Dendritic cell treated with granulocyte-macrophage colony-stimulating factor and Interleukin-4, amounts not matched to agents 40 ng/mL and 50 ng/mL, for 4 days (primary cell): ENCODE results near the gene PTPN20.

ENCODE experiments used
- H3K27ac Mint-ChIP-seq: one replicate; pipeline ENCODE4 v1.8.0; 2022; ENCODE audit warnings: mild to moderate bottlenecking, mixed read lengths
- H3K27me3 Mint-ChIP-seq: one replicate; pipeline ENCODE4 v1.8.0; 2022; ENCODE audit warnings: mild to moderate bottlenecking, mixed read lengths
- H3K36me3 Mint-ChIP-seq: one replicate; pipeline ENCODE4 v1.8.0; 2022; ENCODE audit warnings: low read depth, mixed read lengths
- H3K4me1 Mint-ChIP-seq: one replicate; pipeline ENCODE4 v1.8.0; 2022; ENCODE audit warnings: low read depth, mixed read lengths
- H3K4me3 Mint-ChIP-seq: one replicate; pipeline ENCODE4 v1.8.0; 2022; ENCODE audit warnings: mild to moderate bottlenecking, moderate library complexity, mixed read lengths
- H3K9me3 Mint-ChIP-seq: one replicate; pipeline ENCODE4 v1.8.0; 2022; ENCODE audit warnings: mixed read lengths
- intact Hi-C: fragments of 100-400 bp; cut with micrococcal nuclease; formaldehyde crosslinking; loops from one replicate; pipeline ENCODE4 v1.15.0; 2022

PTPN20 gene

GRCh38 chr10:47022311-47023131 is 111.3 kb downstream of the PTPN20 start:
- Mint-ChIP-seq H3K4me3 (no peak overlapping the region), H3K27ac (no peak overlapping the region), H3K27me3 (no peaks in the 10 kb centered on the region), H3K9me3 (no peaks in the 10 kb centered on the region), H3K36me3 (no peaks in the 10 kb centered on the region), H3K4me1 (no peaks in the 10 kb centered on the region)
- intact Hi-C loops, result no loop called here

- Mint-ChIP-seq H3K9me3 (no peaks in the 10 kb centered on the region), H3K4me3 (no peak overlapping the region), H3K36me3 (no peaks in the 10 kb centered on the region), H3K27ac (no peak overlapping the region), H3K27me3 (no peaks in the 10 kb centered on the region), H3K4me1 (no peaks in the 10 kb centered on the region)
- intact Hi-C loops, result no loop called here
Measured at GRCh38 chr10:47023237-47024045, 112.2 kb downstream of the PTPN20 start.

- no peak overlapping the region for H3K27ac Mint-ChIP-seq
- H3K36me3 Mint-ChIP-seq, result no peaks in the 10 kb centered on the region
- no peaks in the 10 kb centered on the region for H3K27me3 Mint-ChIP-seq
- intact Hi-C loops, result no loop called here
- no peaks in the 10 kb centered on the region for H3K4me1 Mint-ChIP-seq
- H3K4me3 Mint-ChIP-seq, result no peak overlapping the region
- no peaks in the 10 kb centered on the region for H3K9me3 Mint-ChIP-seq
Measured at GRCh38 chr10:47024046-47024322, 112.8 kb downstream of the PTPN20 start.

- no peak overlapping the region for H3K27ac Mint-ChIP-seq
Measured at GRCh38 chr10:47024399-47025252, 113.4 kb downstream of the PTPN20 start.

GRCh38 chr10:47025253-47025539 is 114.0 kb downstream of the PTPN20 start:
- H3K4me1 Mint-ChIP-seq, result no peaks in the 10 kb centered on the region
- no peaks in the 10 kb centered on the region for H3K9me3 Mint-ChIP-seq
- intact Hi-C loops, result no loop called here
- no peaks in the 10 kb centered on the region for H3K27me3 Mint-ChIP-seq
- H3K27ac Mint-ChIP-seq, result no peak overlapping the region
- H3K36me3 Mint-ChIP-seq, result no peaks in the 10 kb centered on the region
- H3K4me3 Mint-ChIP-seq, result no peak overlapping the region

More at GRCh38 chr10:47024399-47025252, 113.4 kb downstream of the PTPN20 start:
- Mint-ChIP-seq H3K27me3 (no peaks in the 10 kb centered on the region), H3K4me1 (no peaks in the 10 kb centered on the region), H3K9me3 (no peaks in the 10 kb centered on the region), H3K36me3 (no peaks in the 10 kb centered on the region), H3K4me3 (no peak overlapping the region)
- intact Hi-C loops, result no loop called here

GRCh38 chr10:47025540-47026300 is 114.5 kb downstream of the PTPN20 start:
- intact Hi-C loops, result no loop called here
- H3K27ac Mint-ChIP-seq, result no peak overlapping the region
- H3K36me3 Mint-ChIP-seq, result no peaks in the 10 kb centered on the region
- H3K9me3 Mint-ChIP-seq, result no peaks in the 10 kb centered on the region
- H3K4me3 Mint-ChIP-seq, result no peak overlapping the region
- H3K4me1 Mint-ChIP-seq, result no peaks in the 10 kb centered on the region
- no peaks in the 10 kb centered on the region for H3K27me3 Mint-ChIP-seq

GRCh38 chr10:47026301-47027107 is 115.3 kb downstream of the PTPN20 start:
- peaks cover under 1% of the 10 kb centered on the region for H3K27me3 Mint-ChIP-seq
- no peak overlapping the region for H3K27ac Mint-ChIP-seq
- no peaks in the 10 kb centered on the region for H3K4me1 Mint-ChIP-seq
- no peaks in the 10 kb centered on the region for H3K36me3 Mint-ChIP-seq
- intact Hi-C loops, result no loop called here
- H3K9me3 Mint-ChIP-seq, result no peaks in the 10 kb centered on the region
- no peak overlapping the region for H3K4me3 Mint-ChIP-seq

GRCh38 chr10:47027108-47027783 is 116.0 kb downstream of the PTPN20 start:
- intact Hi-C loops, result no loop called here
- no peaks in the 10 kb centered on the region for H3K9me3 Mint-ChIP-seq
- peaks cover 2% of the 10 kb centered on the region for H3K27me3 Mint-ChIP-seq
- H3K4me1 Mint-ChIP-seq, result no peaks in the 10 kb centered on the region
- H3K36me3 Mint-ChIP-seq, result no peaks in the 10 kb centered on the region
- no peak overlapping the region for H3K4me3 Mint-ChIP-seq
- no peak overlapping the region for H3K27ac Mint-ChIP-seq

- H3K4me1 Mint-ChIP-seq, result no peaks in the 10 kb centered on the region
- H3K27me3 Mint-ChIP-seq, result peaks cover 2% of the 10 kb centered on the region
- intact Hi-C loops, result no loop called here
- H3K27ac Mint-ChIP-seq, result no peak overlapping the region
- H3K4me3 Mint-ChIP-seq, result no peak overlapping the region
- no peaks in the 10 kb centered on the region for H3K36me3 Mint-ChIP-seq
- H3K9me3 Mint-ChIP-seq, result no peaks in the 10 kb centered on the region
Measured at GRCh38 chr10:47027784-47028260, 116.6 kb downstream of the PTPN20 start.

GRCh38 chr10:47028466-47028865 is 117.2 kb downstream of the PTPN20 start:
- intact Hi-C loops, result no loop called here
- Mint-ChIP-seq H3K36me3 (no peaks in the 10 kb centered on the region), H3K9me3 (no peaks in the 10 kb centered on the region), H3K4me3 (no peak overlapping the region), H3K4me1 (no peaks in the 10 kb centered on the region), H3K27me3 (peaks cover 2% of the 10 kb centered on the region), H3K27ac (no peak overlapping the region)

- intact Hi-C loops, result no loop called here
- Mint-ChIP-seq H3K27ac (no peak overlapping the region), H3K36me3 (no peaks in the 10 kb centered on the region), H3K4me1 (no peaks in the 10 kb centered on the region), H3K4me3 (no peak overlapping the region), H3K27me3 (peaks cover 2% of the 10 kb centered on the region), H3K9me3 (no peaks in the 10 kb centered on the region)
Measured at GRCh38 chr10:47029181-47030009, 118.2 kb downstream of the PTPN20 start.

- Mint-ChIP-seq H3K4me3 (no peak overlapping the region), H3K9me3 (no peaks in the 10 kb centered on the region), H3K27ac (no peak overlapping the region), H3K36me3 (no peaks in the 10 kb centered on the region), H3K27me3 (peaks cover 2% of the 10 kb centered on the region), H3K4me1 (no peaks in the 10 kb centered on the region)
- intact Hi-C loops, result no loop called here
Measured at GRCh38 chr10:47030191-47030703, 119.0 kb downstream of the PTPN20 start.
